NCI-H1417 treated with DMSO at 0.1 percent for 48 hours (cell line): ENCODE measurements around the gene SGMS2.

Experiments
- DNase-seq: peaks from one replicate; lab custom pipeline; 2025; lab: John Stamatoyannopoulos, UW

Gene SGMS2

DNA sequence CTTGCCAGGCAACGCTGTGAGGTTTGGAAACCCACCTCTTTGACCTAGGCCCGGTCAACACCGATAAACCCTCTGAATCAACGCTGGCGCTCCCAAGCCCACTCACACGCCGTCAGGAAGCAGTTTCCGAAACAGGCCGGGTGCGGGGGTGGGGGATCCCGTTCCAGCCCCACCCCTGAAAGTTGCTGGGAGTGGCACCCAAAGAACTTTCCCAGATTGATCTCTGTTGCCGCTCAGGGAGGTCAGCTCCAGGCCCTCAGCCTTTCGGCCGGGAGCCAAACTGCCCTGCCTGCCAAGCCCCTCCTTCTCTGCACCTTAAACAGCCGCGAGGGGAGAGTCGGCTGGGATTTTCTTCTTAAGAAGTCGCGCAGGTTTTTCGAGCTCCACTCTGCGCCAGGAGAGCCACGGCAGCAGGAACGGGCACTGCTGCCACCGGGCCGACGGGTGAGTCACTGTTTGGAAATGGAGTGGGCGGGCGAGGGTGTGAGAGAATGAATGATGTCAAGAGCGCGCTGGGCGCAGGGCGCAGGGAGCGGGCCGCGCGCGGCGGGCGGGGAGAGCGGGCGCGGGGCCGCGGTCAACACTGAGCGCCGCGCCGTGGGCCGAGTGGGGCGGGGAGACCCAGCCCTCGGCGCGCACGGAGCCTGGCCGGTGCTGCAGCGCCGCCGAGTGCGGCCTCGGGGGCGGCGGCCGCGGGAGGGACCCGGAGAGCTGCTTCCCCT, at the start of gene SGMS2:
Gene SGMS2 (plus strand): TSS at position 583 of the 722 bp plus-strand sequence. CDS start 70,622 bp downstream, outside the sequence.
- DNase-seq = no peak

DNA sequence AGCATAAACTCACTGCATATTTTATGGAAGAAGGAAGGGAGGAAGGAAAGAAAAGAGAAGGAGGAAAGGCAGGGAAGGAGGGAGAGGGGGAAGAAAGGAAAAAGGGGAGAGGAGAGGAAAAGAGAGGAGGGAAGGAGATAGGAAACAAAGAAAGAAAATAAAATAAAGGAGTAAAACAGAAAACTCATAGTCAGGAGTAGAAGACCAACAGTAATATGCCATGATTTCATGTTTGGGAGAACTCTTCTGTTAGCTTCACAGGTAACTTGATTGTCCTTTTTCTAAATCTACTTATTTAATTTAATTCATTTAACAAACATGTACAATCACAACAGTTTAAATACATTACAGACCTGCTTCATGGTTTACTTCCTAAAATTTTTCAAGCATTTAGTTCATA, 46.8 kb upstream of the SGMS2 start:
- no peak for DNase-seq

GRCh38 chr4:107778784-107779530, 45.8 kb upstream of the SGMS2 start:
- DNase-seq = no peak

GRCh38 chr4:107780665-107781064, 44.1 kb upstream of the SGMS2 start:
- DNase-seq = no peak

- DNase-seq = no peak
Observed at GRCh38 chr4:107791902-107792301, 32.8 kb upstream of the SGMS2 start.

DNA sequence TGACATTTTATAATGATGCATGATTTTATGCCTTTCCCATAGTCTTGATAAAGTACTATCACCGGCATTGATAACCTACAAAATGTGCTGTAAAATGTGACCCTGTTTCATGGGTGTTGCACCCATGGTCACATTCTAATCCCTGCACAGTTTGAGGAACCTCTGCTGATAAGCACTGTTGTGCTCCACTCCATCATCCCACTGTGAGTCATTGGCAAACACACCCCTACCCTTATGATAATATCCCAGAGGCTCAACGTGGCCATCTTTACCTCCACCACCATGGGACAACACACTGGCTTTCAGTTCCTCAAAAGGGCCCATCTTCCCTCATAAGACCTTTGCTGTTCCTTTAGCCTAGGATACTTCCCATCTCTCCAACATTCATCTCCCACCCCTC, 32.0 kb upstream of the SGMS2 start:
- DNase-seq = no peak

DNA sequence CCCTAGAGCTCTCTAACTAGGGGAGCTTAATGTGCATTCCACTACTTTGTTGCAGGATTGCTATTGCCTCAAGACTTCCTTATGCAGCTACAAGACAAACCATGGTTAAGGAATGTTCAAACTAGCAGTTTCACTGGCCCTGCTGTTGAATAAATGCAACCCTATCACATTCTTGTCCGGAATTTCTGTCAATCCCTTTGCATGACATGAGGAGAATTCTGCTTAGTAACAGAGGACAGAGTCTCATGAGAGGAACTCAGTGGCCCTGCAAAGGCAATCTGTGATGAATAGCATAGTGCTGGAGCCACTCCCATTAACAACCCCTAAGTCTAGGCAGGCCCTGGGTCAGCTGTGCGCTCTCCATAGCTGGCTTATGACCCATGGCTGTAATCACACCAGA, 30.7 kb upstream of the SGMS2 start:
- no peak for DNase-seq

DNA sequence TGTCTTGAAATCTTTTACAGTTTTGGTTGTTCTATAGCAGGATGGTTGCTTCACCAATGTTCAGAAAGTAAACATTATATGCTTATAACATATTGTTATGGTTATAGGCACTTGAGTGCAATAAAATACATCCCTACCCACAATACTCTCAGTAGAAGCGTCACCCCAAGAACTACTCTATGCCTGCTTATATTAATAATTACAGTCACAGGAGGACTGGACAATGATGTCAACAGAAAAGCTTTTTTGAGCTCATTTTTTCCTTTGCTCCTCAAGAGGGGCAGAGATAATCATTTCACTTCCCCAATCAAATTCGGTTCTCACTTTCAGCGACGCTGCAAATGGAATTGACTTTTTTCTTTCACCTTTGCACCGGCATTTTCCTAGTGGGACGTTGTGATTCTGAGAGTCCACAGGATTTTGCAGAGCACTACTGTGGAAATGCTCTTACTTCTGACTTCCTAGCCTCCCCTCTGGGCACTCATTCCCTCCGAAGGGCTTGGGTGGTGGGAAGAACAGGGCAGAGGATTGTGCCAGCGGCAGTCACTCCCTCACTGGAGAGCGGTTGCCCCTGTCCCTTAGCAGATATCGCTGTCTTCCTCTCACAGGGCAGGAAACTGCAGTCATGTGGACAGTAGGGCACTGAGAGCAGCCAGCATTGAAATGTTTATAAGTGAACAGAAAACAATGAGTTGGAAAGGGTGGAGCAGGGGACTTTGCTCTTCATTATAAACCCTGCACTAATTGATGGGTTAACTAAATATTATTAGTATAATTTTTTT, 24.9 kb upstream of the SGMS2 start:
- no peak for DNase-seq

DNA sequence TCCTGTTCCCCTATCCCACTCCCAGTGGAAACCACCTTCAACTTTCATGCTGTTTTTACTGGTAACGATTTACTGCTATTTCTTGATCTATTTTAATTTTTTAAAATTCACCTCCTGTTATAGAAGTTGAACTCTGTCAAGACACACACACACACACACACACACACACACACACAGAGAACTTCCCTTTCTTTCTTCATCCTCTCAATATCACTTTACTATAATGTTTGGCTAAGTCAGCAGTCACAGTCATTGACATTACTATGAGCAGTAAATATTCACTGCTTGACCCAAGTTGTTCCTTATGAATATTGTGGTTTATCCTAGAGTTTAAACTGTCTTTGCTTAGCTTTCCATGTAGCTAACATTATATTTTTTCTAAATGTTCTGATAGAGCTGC, 24.0 kb upstream of the SGMS2 start:
- no peak for DNase-seq

GRCh38 chr4:107801766-107802211, 22.9 kb upstream of the SGMS2 start:
- no peak for DNase-seq

DNA sequence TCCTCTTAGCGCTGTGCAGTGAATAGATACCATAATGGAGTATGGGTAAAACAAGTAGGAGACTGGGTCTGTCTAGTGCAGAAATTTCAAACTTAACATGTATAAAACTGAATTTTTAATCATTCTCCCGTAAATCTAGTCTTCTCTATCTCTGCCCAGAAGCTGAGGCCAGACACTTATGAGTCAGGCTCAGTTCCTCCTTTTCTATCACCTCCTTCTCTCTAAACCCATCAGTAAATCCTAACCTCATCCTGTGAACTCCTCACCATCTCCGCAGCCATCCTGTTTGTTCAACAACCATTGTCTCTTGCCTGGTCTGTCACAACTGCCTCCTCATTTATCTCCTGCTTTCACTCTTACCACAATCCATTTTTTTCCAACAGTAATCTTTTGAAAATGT, 19.8 kb upstream of the SGMS2 start:
- DNase-seq = no peak

DNA sequence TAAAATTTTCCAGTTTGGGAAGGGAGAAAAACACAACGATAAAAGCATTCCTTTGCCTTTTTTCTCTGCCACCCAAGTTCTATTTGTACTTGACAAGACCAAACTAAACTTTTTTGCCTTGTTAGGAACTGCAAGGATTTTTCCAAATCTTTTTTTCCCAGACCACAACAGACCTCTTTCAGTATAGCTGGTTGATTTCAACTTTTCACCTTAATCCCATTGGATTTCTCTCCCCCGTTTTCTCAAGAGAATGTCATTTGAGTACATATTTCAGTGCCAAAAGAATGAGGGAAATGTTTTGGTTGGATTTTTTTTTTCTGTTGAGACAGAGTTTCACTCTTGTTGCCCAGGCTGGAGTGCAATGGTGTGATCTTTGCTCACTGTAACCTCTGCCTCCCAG, 18.5 kb upstream of the SGMS2 start:
- DNase-seq = no peak

DNA sequence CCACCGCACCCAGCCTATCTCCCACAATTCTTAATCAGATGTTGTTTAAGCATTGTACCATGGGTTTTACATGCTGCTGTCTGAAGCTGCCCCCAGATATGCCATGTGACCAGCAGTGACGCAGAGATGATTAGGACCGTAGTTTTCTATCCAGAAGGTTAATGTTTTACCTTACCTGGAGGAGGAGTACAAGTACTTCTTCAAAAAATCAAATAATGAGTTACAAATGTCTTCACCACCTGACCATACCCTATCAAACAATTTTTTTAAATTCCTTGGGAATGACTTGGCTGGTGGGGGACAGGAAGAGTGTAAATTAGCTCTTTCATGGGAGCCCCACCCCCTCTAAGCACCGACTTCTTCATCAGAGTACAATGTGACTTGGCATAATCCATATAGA, 16.2 kb upstream of the SGMS2 start:
- no peak for DNase-seq

DNA sequence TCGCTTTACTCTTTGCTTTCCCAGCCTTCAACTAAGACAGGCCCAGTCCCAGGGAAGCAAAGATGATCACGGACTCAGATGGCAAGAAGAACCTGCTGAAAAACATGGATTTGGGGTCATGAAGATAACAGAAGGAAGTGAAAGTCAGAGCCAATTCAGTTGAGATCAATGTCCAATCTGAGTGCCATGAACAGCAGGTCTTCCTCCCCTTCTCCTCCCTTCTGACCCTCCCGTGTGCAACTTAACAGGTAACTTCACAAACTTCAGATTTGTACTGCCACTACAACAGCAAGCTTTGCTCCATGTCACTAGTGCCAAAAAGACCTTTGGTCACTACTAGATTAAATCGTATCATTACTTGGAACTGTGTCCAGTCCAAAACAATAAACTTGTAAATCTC, 15.5 kb upstream of the SGMS2 start:
- no peak for DNase-seq

DNA sequence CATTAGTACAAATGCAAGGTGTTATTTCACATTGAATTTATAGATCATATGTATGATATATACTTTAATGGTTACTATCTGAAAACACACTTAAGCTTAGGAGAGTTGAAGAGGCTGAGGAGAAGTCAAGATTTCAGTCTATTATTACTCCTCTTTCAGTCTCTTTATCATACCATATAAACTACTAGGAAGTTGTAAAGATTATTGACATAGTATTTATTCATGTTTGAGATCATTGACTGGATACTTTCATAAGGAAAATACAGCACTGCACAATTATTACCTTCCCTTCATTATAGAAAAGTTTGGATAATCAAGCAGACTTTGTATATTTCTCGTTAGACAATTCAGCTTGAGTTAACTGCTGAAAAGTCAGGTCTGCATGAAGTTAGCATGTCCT, 10.0 kb upstream of the SGMS2 start:
- no peak for DNase-seq

DNA sequence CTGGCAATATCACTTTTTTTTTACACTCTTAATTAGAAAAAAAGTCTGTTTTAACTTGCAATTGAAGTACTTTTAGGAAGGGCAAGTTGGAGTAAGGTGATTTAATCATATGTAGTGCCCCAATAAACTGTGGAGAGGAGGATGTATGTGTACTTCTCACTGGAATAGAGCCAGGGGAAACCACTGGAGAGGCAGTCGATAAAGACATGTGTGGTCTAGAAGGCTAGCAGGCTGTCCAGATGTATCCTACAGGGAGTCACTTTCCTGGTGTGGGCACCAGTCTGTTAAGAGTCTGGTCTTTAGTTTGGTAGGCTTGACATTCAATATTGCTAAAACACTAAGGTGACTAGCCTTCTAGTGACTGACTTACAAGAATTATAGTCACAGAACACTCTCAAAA, 9.6 kb upstream of the SGMS2 start:
- DNase-seq = no peak

DNA sequence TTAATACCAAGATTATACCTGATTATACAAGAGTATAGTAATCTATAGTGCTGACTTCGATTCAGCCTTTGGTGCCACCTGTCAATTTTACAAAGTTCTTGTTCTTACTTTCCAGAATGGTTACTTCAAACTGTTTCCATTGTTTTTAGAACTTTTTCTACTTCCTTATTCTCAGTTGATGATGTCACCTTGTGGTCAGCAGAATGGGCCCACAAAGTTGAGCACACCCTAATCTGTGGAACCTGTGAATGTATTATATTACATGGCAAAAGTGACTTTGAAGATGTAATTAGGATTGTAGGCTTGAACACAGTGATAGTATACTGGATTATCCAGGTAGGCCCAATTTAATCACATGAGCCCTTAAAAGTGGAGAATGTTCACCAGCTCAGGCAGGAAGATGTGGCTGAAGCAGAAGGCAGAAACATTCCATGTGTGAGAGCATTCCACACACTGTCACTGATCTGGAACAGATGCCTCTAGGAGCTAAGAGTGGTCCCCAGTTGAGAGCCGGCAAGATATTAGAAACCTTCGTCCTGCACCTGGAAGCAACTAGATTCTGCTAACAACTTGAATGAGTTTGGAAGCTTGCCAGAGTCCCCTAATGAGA, 6.3 kb upstream of the SGMS2 start:
- DNase-seq = no peak

DNA sequence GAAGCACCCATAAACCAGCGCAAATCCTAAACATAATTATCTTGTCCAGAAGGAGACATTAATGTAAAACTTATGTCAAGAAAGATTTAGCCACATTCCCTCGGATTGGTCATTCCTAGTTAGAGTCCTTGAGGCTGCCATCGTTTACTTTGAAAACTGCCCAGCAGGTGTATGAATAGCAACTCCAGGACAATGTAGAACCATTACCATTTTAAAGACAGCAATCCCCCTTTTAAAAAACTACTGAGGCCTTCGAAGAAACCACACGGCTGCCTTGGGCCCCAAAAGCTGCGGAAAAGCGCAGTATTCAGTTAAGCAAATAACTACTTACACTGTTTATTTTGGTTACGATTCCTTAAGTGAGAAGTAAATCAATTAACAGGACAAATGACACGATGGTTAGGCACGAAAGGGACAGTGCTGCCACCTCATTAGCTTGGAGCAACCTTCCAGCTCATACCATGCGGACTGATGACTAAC, 822 bp upstream of the SGMS2 start:
- DNase-seq = no peak

GRCh38 chr4:107825072-107825824, 516 bp downstream of the SGMS2 start:
- no peak for DNase-seq

DNA sequence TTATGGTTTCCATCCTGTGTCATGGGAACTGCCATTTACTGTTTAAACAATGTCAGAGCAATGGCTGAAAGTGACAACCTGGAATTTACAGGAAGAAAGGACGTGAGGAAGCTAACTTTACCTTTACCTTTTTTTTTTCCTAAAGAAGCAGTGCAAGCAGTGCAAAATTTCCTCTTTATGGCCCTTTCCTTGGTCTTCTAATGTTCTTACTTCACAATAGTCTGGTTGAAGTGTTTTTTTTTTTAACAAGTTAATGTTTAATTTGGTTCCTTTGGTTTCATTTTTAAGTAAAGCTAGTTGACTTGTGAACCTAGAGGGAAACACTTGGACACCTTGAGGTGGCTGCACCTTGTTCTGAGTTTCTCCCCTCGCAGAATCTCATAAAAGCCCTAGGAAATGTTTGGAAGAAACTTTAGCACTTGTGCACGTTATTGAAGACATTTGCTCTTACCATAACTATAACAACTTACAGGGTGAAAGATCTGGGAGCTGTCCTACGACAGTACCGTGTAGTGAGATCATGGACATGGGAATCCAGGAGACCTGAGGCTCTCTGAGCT, 1.8 kb downstream of the SGMS2 start:
- no peak for DNase-seq
